ENCODE data around the gene NECTIN1. TPM values are rescaled to one million over a fixed set of nuclear protein-coding genes. Genes with fewer than 3 reads are reported as not detected.
A peak's percentile ranks its signal among the peaks of the same experiment; 100 is the strongest.

NECTIN1 gene, protein sequence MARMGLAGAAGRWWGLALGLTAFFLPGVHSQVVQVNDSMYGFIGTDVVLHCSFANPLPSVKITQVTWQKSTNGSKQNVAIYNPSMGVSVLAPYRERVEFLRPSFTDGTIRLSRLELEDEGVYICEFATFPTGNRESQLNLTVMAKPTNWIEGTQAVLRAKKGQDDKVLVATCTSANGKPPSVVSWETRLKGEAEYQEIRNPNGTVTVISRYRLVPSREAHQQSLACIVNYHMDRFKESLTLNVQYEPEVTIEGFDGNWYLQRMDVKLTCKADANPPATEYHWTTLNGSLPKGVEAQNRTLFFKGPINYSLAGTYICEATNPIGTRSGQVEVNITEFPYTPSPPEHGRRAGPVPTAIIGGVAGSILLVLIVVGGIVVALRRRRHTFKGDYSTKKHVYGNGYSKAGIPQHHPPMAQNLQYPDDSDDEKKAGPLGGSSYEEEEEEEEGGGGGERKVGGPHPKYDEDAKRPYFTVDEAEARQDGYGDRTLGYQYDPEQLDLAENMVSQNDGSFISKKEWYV
- 17.5 TPM for total RNA-seq

DNA sequence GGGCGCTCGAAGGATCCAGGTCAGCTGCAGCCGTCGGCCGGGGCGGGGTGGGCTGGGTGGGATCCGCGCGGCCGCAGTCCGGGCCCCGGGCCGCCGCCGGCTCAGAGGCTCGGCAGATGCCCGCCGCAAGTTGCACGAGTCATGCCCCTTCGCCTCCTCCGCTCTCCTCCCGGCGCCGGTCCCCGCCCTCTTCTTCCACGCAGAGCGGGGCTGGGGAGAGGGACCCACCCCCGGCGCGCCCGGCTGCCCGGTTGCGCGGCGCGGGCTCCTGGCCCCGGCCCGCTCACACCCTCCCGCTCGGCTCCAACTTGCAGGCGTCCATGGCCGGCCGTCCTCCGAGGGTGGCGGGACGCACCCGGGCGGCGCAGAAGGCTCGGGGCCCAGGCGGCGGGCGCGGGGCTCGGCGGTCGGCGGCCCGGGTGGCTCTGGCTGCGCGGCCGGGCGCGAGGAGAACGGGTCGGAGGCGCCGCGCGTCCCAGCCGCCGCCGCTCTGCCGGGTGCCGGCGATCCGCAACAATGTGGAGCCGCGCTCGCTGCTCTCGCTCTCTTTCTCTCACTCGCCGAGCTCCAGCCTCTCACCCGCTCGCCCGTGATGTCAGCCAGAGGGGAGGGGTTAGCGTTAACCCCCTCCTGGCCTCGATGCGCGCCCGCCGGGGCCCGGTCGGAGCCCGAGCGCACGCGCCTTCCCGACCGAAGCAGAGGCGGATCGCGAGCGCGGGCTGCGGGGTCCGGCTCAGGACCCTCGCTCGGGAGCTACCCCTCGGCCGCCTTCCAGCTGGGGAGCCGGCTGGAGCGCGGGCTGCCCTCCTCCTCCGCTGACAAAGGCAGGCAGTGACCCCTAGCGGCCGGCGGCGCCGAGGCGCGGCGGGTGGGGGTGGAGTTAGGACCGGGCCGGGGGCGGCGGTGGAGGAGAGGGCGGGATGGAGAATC lies at the start of gene NECTIN1:
NECTIN1 (minus strand) TSS at position 550 of the 930 bp plus-strand sequence. CDS start 647 bp downstream, outside the sequence.
- peak; percentile 86 for DNase-seq

DNA sequence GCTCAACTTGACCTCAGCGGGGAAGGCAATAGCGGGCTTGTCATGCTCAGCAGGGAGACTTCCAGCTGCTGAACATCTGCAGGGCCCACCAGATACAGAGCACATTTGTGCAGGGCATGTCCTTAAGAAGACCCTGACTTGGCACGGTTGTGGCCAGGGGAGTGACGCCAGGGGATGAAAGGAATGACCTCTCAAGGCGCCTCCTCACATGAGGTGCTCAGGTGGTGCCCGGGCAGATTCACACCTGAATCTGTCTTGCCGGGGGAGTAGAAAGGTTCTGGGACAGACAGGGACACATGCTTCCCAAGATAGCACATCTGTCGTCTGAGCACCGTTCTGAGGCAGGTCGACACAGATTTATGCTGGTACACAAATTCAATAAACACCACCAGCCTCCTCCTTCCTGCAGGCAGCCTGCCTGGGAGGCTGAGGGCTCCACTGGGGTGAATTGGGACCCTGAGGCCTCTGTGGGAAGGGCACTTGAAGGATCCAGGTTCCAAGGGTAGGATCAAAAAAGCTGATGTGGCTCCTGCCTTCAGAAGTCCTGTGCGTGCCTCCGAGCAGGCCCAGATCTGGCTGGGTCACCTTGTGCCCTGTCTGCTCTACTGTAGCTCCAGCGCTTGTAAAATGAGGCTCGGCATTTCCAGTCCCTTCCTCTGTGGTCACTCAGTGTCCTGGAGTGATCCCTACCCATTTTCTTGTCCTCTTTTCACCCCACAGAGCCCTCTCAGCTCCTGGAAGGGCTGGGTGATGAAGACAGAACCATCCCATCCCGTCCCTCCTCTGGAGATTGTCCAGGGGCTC lies 49.6 kb upstream of the NECTIN1 start:
- no peak for DNase-seq

DNA sequence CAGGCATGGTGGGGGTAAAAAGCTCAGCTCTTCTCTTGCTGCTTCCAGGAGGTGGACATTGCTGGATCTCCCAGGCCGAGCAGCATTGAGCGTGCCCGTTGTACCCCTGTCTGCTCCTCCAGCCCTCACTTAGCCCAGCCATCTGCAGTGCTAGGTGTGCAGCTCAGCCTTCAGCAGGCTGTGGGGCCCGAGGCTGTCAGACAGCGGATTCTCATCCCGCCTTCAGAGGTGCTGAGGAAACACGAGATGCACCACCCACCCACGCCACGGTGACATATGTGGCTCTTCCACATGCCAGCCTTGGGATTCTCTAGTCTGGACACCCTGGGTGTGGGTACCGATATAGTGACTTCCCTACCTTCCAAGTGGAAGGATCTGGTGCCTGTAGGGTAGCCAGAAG lies 48.9 kb upstream of the NECTIN1 start:
- DNase-seq = no peak

DNA sequence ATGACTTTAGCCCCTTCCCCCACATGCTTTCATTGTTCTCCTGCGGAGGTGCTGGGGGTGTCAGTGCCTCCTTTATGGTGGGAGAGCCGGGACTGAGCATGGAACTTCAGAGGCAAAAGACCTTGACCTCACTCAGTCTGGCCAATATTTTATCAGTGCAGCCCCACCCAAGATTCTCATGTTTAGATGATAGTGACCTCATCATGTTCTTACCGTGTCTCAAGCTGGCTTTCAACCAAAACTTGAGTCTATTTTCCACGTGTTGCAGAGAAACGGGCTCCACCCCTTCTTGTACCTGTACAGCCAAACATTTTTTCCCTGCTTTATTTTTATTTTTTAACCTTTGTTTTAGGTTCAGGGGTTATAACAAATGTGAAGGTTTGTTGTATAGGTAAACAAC lies 47.7 kb upstream of the NECTIN1 start:
- DNase-seq = no peak

DNA sequence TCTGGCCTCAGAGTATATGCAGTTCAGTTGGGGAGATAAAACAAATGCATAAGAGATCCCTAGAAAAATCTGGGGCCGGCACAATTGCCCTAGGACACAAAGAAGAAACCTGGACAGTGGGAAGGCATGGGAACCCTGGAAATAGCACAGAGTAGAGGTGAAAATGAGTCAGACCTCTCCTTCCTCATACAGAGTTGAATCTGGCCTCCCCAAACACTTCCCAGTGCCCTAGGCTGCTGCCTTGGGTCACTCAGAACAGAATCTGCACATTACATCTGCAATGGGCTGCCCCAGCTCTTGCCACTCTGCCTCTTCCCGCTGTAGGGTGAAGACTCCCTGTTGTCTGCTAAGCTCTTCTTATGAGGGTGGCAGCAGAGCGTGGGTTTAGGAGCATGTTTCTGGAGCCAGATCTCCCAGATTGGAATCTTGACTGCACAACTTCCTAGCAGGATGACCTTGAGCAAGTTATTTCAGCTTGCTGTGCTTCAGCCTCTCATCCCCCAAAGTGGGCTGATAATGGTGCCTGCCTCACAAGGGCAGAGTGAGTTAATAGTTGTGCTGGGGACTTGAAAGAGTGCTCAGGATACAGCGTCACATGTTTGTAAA lies 47.1 kb upstream of the NECTIN1 start:
- no peak for DNase-seq

DNA sequence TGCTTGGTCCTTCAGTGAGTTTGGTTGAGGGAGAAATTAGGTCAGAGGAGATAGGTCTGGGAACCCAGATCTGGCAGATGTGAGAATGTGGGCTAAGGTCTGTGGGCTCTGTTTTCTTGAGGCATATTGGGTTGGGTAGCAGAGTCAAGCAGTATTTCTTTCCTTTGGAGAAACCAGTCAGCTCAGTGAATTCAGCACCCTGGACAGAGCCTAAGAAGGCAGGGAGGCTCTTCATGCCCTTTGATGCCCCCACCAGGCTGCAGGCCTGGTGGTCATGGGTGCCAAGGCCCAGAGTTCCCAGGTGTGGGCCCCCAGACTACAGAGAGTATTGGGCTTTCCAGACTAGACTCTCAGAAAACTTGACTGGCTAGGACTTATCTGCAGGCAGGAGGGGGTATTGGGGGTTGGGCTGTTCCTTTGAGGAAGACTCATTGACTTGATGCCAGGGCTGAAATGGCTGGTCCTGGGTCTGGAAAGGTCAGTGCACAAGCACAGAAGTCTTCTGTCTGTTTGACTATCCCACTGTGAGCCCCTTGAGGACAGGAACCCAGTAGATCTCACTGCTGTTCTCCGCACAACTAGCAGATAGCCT lies 45.3 kb upstream of the NECTIN1 start:
- DNase-seq = no peak

DNA sequence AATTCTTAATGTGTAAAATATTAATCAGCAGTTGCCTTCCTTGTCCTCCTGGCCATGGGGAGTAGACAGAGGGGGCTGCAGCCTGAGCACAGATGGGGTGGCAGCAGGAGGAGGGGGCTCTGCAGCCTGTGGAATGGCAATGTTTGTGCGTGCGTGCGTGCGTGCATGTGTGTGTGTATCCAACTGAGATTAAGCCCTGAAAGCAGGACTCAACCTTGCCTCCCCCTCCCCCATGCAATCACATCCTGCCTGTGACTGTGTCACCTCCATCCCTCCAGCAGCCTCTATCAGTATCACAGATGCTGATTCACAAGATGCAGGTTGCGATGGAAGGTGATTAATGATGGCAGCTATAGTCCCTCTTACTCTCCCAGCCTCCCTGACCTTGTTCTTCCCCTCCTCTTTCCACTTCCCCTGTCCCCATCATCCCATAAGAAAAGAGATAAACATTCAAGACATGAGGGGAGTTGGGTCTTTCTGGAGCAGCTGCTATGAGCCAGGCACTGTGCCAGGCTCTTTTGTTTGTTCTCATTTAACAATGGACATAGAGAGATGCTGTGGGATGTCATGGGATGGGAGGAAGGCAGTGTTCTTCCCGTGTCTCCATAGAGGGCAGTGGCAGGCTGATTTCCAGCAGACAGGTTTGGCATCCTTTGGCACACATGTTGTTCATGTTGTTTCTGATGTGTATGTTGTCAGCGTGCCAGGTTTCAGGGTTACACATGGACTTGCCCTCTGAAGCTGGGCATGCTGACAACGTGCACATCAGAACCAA lies 43.8 kb upstream of the NECTIN1 start:
- DNase-seq = no peak

DNA sequence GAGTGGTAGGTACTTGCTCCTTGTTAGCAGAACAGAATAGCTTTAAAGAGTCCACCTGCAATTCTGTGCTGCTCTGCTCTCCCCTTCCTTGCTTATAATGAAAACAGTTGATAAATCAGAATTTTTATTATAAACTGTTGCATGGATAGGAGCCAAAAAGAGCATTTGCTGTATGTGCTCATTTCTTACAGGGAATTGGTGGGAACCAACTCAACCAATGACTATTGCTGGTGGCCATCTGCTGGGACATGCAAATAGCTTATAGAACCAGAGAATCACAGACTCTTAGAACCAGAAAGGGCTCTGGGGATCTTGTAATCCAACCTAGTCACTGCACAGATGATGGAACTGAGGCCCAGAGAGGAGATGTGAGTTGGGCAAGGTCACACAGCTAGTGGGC lies 43.1 kb upstream of the NECTIN1 start:
- no peak for DNase-seq

DNA sequence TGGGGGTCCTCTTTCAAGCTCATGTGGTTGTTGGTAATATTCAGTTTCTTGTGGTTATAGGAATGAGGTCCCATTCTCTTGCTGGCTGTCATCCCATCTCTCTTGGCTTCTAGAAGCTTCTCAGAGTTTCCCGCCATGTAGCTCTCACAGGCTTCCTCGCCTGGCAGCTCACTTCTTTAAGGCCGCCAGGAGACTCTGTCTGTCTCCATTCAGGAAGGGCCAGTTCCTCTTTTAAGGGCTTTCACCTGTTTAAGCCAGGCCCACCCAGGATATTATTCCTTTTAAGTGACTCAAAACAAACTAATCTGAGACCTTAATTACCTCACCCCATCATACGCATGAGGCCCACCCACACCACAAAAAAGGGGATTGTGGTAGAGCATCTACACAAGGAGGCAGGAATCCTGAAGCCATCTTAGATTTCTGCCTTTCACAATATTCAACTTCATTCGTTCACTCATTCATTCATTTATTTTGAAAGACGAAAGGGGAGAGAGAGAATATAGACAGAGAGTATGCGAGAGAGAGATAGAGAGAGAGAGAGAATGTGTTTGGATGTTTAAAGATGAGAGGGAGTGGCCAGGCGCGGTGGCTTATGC lies 42.3 kb upstream of the NECTIN1 start:
- DNase-seq = no peak

DNA sequence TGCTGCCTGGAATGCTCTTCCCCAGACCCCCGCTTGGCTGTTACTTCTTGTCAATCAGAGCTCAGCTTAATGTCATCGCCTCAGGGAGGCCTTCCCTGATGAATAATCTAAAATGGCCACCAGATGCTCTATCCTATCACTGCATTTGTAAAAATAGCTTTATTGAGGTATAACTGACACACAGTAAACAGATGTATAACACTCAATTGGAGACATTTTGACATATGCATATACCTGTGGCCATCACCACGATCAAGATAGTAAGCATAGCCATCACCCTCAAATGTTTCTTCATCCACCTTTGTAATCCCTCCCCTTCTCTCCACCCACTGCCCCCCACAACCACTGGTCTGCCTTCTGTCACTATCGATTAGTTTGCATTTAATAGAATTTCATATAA lies 36.6 kb upstream of the NECTIN1 start:
- no peak for DNase-seq

DNA sequence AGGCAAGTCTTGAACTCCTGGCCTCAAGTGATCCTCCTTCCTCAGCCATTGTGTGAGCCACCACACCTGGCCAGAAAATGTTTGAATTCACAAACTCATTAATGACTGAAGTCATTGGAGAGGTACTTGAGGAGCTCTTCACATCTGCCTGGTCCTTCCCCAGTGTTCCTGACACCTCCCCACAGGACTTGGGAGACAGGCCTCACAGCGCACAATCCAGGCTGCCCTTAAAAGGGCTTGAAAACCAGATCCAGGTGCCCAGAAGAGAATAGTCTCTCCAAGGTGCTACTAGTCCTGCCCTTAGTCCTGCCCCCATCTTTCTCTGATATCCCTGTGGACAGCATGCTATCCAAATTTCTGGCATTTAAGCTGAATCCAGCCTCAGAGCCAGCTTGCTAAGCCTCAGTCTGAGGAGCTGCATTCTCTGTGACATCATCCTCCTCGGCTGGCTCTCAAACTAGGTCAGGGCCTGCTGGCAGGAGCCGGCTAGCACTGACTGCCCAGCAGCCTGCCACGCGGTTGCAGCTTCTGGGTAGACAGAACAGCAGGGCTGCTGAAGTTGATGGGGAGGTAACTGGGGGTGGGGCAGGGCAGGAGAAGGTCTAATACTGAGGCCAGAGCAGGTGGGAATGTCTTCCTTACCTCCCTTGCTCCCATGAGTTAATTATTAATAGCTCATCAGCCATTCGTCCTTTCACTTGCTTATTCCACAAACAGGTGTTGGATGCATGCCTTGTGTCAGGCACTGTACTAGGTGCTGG lies 35.3 kb upstream of the NECTIN1 start:
- DNase-seq = peak; percentile 67

DNA sequence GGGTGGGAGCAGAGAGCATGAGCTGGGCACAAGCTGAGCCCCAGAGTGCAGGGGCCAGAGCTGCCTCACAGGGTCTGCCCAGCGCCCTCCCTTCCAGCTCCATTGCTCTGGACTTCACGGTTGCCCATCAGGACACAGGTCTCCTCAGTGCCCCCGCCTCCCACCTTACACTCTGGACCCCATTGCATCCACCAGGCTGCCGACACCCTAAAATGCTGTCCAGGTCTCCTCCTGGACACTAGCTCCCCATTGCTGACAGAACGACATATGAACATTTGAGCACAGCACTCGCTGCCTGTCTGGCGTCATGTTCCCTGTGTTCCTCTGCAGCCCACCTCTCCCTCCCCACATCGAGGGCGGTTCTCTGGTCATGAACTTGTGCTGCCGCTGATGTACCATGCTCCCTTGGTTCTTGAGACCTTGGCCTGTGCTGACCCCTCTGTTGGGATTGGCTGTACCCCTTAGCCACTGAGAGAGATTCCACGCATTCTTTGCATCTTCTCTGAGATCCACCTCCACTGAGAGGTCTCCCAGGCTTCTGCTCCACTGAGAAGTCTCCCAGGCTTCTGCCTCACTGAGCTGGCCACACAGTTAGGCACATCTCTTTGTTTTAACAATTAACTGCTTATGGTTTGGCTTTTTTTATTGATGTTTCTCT lies 34.2 kb upstream of the NECTIN1 start:
- DNase-seq = no peak

DNA sequence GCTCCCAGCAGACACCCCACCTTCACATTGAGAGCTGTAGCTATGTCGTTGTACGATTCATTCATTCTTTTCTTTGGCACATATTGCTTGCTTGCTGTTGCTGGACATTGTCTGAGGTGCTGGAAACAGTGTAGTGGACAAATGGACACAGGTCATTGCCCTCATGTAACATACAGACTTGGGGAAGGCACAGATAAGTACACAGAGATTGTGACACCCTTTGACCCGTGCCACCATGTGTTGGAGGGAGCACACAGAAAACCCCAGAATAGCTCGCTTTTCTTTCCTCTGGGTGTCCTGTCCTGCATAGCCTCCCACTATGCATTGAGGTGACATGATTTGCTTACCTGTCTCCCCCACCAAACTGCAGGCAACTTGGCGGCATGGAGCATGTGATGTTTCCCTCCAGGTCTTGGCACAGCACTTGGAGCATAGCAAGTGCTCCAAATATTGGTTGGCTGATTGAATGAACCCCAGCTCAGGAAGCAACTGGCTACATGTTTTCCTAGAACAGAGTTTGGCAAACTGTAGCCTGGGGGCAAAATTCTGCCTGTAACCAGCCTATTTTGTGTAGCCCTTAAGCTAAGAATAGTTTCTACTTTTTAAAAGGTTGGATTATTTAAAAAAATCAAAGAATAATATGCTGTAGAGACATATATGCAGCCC lies 30.9 kb upstream of the NECTIN1 start:
- no peak for DNase-seq

DNA sequence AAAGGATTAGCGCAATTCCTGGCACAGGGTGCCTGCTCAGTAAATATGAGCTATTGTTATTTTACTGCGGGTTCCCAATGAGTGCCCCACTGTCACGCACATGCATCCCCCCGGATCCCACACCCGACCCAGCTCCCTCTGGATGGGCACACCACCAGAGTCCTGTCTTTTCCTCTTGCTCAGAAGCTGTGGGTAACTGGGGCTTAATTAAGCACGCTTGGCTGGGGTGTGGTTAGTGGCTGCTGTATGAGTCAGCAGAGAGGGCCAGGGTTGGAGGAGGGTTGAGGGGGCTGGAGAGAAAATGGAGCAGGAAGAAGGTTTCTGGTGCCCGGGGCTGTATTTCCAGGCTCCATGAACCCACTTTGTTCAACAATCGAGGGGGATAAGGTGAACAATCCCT lies 30.3 kb upstream of the NECTIN1 start:
- DNase-seq = no peak

DNA sequence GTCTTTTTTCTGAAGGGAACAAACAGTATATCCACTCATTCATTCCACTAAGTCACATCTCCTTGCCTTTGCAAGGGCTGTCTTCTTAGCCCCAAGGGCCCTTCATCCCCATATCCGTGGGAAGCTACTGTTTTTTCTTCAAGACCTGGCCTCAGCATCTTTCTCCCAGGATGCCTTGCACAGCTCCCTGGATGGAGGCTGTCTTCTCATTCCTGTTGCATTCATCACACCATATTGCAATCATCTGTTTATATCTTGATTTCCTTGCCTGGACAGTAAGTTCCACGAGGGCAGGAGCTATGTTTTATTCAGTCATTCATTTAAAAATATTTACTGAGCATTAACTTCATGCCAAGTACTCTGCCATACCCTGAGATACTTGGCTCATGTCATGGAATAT lies 29.3 kb upstream of the NECTIN1 start:
- DNase-seq = no peak

DNA sequence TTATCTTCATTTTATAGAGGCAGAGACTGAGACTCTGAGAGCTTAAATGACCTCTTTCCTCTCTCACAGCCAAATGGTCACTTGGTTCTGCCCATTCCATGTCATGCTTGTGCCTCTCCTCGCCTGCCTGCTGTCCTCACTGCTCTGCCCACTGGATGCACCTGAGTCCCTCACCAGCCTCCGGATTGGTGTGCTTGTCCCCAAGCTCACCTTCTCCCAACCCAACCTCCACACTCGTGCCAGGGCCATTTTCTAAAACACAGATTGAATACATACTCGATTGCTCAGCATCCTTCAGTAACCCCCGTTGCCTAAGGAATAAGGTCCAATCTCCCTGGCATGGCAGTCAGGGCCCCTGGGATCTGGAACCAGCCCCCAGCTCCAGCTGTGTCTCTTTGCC lies 28.4 kb upstream of the NECTIN1 start:
- no peak for DNase-seq

DNA sequence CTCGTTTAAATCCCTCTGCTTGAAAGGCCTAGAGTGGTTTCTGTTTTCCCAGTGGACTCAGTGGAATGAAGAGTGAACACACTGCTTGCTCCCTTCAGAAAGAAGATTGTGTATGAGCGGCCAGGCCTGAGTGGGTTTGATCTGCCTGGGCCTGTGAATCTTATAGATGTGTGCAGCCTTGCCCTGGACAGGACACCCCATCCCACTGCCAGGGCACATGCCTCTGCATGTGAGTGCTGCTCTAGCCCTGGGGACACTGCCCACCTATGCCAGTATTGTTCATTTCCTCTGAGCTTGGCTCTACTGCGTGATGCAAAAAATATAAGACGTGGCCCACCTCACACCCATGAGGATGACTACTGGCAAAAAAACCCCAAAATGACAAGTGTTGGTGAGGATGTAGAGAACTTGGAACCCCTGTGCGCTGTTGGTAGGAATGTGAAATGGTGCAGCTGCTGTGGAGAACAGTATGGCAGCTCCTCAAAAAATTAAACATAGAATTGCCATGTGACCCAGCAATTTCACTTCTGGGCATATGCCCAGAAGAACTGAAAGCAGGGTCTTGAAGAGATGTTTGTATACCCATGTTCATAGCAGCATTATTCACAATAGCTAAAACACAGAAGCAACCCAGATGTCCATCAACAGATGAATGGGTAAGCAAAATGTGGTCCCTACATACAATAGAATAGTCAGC lies 27.3 kb upstream of the NECTIN1 start:
- DNase-seq = no peak

Data from occipital lobe (tissue), 2 donors.